Endothelial cell of umbilical vein (primary cell): ENCODE data around the gene TRPM8.

Experiments used
- EZH2 ChIP-seq: IDR thresholded peaks from 2 replicates; pipeline ENCODE4 v1.6.1; 2012; ENCODE audit warnings: borderline replicate concordance, low read depth, mild to moderate bottlenecking, moderate library complexity, low read length, inconsistent platforms; ENCODE audit not compliant: severe bottlenecking
- FOS ChIP-seq: IDR thresholded peaks from 2 replicates; pipeline ENCODE4 v1.6.1; 2011; ENCODE audit warnings: mild to moderate bottlenecking, low read length, moderate library complexity, borderline replicate concordance; ENCODE audit not compliant: insufficient read depth
- GATA2 ChIP-seq: IDR thresholded peaks from 2 replicates; pipeline ENCODE4 v1.7.0; 2011; ENCODE audit warnings: low read depth, mild to moderate bottlenecking, moderate library complexity, mixed read lengths, low read length; ENCODE audit not compliant: insufficient read length, insufficient read depth
- JUN ChIP-seq: IDR thresholded peaks from 2 replicates; pipeline ENCODE4 v1.6.1; 2011; ENCODE audit warnings: borderline replicate concordance, low read depth; ENCODE audit not compliant: insufficient read length, insufficient read depth
- MYC ChIP-seq: IDR thresholded peaks from one replicate; pipeline ENCODE4 v1.6.1; 2011; ENCODE audit warnings: mild to moderate bottlenecking, low read depth, low read length
- POLR2A ChIP-seq: IDR thresholded peaks from 2 replicates; pipeline ENCODE4 v1.6.1; 2012; ENCODE audit warnings: low read depth, mild to moderate bottlenecking, control low read depth, low read length
- POLR2AphosphoS5 ChIP-seq: IDR thresholded peaks from 2 replicates; pipeline ENCODE4 v1.6.1; 2012; ENCODE audit warnings: low read depth, mild to moderate bottlenecking, control low read depth, low read length, moderate library complexity; ENCODE audit not compliant: insufficient read depth
- TF ChIP-seq, protein P1 (sequence below), 2 donors: IDR thresholded peaks; 1 replicate in 1 of 2; 2 replicates in 1 of 2; pipeline ENCODE4 v1.5.1; 2011; ENCODE audit warnings: low read length in 2 of 2, mild to moderate bottlenecking in 2 of 2, moderate library complexity in 2 of 2, control low read depth in 1 of 2, inconsistent platforms in 1 of 2, low read depth in 1 of 2; ENCODE audit not compliant: insufficient read depth in 1 of 2; ENCODE audit errors: extremely low read depth in 1 of 2
- TF ChIP-seq, protein P2 (sequence below): IDR thresholded peaks from 2 replicates; pipeline ENCODE4 v1.6.1; 2011; ENCODE audit not compliant: insufficient read depth, insufficient read length

- TF ChIP-seq, protein P1, sequence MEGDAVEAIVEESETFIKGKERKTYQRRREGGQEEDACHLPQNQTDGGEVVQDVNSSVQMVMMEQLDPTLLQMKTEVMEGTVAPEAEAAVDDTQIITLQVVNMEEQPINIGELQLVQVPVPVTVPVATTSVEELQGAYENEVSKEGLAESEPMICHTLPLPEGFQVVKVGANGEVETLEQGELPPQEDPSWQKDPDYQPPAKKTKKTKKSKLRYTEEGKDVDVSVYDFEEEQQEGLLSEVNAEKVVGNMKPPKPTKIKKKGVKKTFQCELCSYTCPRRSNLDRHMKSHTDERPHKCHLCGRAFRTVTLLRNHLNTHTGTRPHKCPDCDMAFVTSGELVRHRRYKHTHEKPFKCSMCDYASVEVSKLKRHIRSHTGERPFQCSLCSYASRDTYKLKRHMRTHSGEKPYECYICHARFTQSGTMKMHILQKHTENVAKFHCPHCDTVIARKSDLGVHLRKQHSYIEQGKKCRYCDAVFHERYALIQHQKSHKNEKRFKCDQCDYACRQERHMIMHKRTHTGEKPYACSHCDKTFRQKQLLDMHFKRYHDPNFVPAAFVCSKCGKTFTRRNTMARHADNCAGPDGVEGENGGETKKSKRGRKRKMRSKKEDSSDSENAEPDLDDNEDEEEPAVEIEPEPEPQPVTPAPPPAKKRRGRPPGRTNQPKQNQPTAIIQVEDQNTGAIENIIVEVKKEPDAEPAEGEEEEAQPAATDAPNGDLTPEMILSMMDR (IDR thresholded peaks at IDR 0.05; ENCODE audit: extremely low read depth in 1 of 2, insufficient read depth in 1 of 2, low read depth in 1 of 2, low read length in 2 of 2), result no peak
- TF ChIP-seq EZH2, result no peak
- TF ChIP-seq FOS, result no peak
- no peak for TF ChIP-seq POLR2A
- TF ChIP-seq, protein P2, sequence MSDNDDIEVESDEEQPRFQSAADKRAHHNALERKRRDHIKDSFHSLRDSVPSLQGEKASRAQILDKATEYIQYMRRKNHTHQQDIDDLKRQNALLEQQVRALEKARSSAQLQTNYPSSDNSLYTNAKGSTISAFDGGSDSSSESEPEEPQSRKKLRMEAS, result no peak
- TF ChIP-seq MYC, result no peak
- no peak for TF ChIP-seq POLR2AphosphoS5
- TF ChIP-seq JUN, result no peak
- no peak for TF ChIP-seq GATA2
Measured at GRCh38 chr2:234051374-234052070, 134.3 kb downstream of the TRPM8 start.
